Measurements from ENCODE around the gene CXXC5. TPM values are rescaled to one million over a fixed set of nuclear protein-coding genes. Genes with fewer than 3 reads are reported as not detected.

CXXC5 gene
- total and polyA plus RNA-seq, 9 donors = 4.4 to 35.7 (median 8.7) TPM

DNA sequence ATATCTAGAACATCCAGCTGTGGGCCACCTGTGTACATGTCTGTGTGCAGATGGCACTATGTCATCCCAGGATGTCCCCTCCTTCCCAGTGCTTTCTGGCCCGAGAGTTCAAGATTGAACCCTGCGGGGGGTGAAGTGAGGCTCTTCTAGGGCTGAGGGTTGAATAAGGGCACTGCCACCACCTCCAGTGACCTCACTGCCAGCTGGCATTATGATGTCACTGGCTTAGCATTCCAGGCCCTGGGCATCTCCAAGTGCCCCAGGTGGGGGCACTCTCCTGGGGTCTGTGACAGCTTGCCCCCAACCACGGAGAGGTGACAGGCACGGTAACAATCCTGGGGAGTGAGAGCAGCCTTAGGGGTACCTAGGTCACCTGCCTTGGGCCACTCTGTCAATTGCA lies 27.1 kb downstream of the CXXC5 start:
- Histone ChIP-seq H3K27ac (no peak overlapping the region), H3K4me1 (ENCODE audit: insufficient read depth) (peaks cover 4% of the 10 kb centered on the region), H3K27me3 (no peaks in the 10 kb centered on the region), H3K9me3 (no peaks in the 10 kb centered on the region), H3K4me3 (no peak overlapping the region), H3K36me3 (no peaks in the 10 kb centered on the region)
- intact Hi-C loops (cut with DNase I) = no loop called here
- no peak for DNase-seq
- TF ChIP-seq, protein P1, sequence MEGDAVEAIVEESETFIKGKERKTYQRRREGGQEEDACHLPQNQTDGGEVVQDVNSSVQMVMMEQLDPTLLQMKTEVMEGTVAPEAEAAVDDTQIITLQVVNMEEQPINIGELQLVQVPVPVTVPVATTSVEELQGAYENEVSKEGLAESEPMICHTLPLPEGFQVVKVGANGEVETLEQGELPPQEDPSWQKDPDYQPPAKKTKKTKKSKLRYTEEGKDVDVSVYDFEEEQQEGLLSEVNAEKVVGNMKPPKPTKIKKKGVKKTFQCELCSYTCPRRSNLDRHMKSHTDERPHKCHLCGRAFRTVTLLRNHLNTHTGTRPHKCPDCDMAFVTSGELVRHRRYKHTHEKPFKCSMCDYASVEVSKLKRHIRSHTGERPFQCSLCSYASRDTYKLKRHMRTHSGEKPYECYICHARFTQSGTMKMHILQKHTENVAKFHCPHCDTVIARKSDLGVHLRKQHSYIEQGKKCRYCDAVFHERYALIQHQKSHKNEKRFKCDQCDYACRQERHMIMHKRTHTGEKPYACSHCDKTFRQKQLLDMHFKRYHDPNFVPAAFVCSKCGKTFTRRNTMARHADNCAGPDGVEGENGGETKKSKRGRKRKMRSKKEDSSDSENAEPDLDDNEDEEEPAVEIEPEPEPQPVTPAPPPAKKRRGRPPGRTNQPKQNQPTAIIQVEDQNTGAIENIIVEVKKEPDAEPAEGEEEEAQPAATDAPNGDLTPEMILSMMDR (IDR thresholded peaks at IDR 0.05) = no peak
- TF ChIP-seq POLR2A (IDR thresholded peaks at IDR 0.05) (no peak), EP300 (IDR thresholded peaks at IDR 0.05) (no peak)
- 94 to 98% (median 94%) methylated on average over 4 of the region's 4 CpGs for WGBS, 3 donors

GRCh38 chr5:139675825-139676224 lies 27.7 kb downstream of the CXXC5 start:
- intact Hi-C loops (cut with DNase I) = no loop called here
- no peaks in the 10 kb centered on the region for H3K36me3 ChIP-seq
- no peak for TF ChIP-seq POLR2A (IDR thresholded peaks at IDR 0.05)
- no peak for DNase-seq
- no peak overlapping the region for H3K27ac ChIP-seq
- no peaks in the 10 kb centered on the region for H3K4me1 ChIP-seq (ENCODE audit: insufficient read depth)
- H3K27me3 ChIP-seq = no peaks in the 10 kb centered on the region
- WGBS, 3 donors = 71 to 88% (median 80%) methylated on average over 4 of the region's 4 CpGs
- H3K4me3 ChIP-seq = no peak overlapping the region
- H3K9me3 ChIP-seq = no peaks in the 10 kb centered on the region

DNA sequence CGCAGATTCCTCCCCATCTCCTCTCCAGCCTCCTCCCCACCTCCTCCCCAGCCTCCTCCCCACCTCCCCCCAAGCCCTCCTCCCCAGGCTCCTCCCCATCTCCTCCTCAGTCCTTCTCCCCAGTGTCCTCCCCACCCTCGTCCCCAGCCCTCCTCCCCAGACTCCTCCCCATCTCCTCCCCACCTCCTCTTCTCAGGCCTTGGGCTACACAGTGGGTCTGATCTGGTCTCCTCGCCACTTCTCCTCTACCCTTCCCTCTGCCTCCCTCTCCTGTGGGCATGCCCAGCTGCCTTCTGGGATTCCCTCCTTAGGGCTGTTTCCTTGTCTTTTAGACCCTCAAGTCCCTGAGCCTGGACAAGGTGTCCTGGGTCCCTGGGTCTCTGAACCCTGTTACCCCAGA lies 28.3 kb downstream of the CXXC5 start:
- H3K4me1 ChIP-seq (ENCODE audit: insufficient read depth) = no peaks in the 10 kb centered on the region
- H3K27ac ChIP-seq = no peak overlapping the region
- no peaks in the 10 kb centered on the region for H3K27me3 ChIP-seq
- intact Hi-C loops (cut with DNase I) = no loop called here
- no peaks in the 10 kb centered on the region for H3K9me3 ChIP-seq
- DNase-seq = no peak
- no peaks in the 10 kb centered on the region for H3K36me3 ChIP-seq
- no peak overlapping the region for H3K4me3 ChIP-seq
- no peak for TF ChIP-seq POLR2A (IDR thresholded peaks at IDR 0.05)
- TF ChIP-seq EP300 (IDR thresholded peaks at IDR 0.05) = no peak
- TF ChIP-seq, protein P1 (IDR thresholded peaks at IDR 0.05) = no peak
- 71 to 93% (median 88%) methylated on average over 1 to 3 of the region's 3 CpGs for WGBS, 3 donors

DNA sequence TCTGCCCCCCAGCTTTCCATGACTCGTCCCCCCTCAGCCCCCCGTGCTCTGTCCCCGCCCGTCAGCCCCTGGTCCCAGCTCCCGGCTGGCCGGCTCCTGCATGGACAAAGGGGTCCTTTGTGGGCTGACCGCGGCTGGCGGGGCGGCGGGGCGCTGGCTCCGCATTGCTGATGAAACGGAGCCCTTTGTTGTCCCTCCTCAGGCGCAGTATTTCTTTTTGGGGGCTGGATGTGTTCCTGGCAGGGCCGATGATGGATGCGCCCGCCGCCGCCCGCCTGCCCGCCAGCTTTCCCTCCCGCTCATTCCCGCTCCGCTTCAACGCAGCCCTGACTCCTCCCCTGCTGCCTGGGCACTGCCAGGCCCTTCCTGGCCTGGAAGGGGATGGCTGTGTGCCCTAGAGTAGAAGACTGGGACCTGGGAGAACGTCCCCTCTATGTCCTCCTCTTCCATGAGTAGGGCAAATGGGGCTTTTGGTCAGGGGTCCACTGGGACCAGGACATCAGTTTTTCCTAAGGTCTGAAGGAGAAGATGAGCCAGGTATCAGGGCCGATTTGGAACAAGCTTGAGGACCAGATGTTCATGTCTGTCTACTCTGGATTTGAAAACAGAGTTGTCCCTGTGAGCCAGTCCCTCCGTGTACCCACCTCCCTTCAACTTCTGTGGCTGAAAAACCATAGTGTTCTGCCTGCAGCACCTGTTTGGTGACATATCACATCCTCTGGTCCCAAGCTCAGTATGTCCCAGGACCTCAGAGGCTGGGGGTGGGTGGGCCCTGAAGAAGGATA lies 29.0 kb downstream of the CXXC5 start:
- H3K27me3 ChIP-seq = no peaks in the 10 kb centered on the region
- H3K27ac ChIP-seq = no peak overlapping the region
- H3K36me3 ChIP-seq = no peaks in the 10 kb centered on the region
- no peak for DNase-seq
- intact Hi-C loops (cut with DNase I) = no loop called here
- TF ChIP-seq, protein P1 (IDR thresholded peaks at IDR 0.05) = no peak
- no peak for TF ChIP-seq EP300 (IDR thresholded peaks at IDR 0.05)
- TF ChIP-seq POLR2A (IDR thresholded peaks at IDR 0.05) = no peak
- H3K4me3 ChIP-seq = peak overlapping the region; percentile 16
- no peaks in the 10 kb centered on the region for H3K4me1 ChIP-seq (ENCODE audit: insufficient read depth)
- WGBS, 3 donors = 61 to 74% (median 68%) methylated on average over 29 of the region's 29 CpGs
- H3K9me3 ChIP-seq = no peaks in the 10 kb centered on the region
